Activated CD4-positive, alpha-beta T cell treated with anti-CD3 and anti-CD28 coated beads for 24 hours (primary cell): ENCODE data around the gene GALNTL6.
"Not testable (repeated sequence)": the region's sequence is repeated elsewhere in the genome, so short reads cannot be mapped to it uniquely, and the experiment has no call there.

Experiments
- DNase-seq, 2 donors: peaks; one replicate each; pipeline ENCODE4 v3.0.0-alpha.2; 2020; ENCODE audit warnings: low read depth in 2 of 2

The GALNTL6 gene

DNA sequence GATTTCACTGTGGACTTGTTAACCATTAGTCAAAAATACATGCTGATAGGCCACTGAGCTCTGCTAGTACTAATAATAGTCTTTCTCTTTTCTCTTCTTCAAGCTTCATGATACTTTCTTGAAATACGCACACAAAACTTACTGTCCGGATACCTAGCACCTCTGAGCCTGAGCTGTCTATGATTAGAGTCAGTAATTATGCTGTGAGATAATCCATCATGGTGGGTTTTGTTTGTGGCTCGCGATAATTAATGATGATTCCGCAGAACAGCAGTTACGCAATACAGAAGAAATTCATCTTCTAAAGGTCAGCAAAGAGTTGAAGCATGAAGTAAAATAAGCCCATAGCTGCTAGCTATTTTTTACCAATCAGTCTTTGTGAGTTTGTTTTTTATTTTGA lies 843.9 kb downstream of the GALNTL6 start:
- no peak for DNase-seq

DNA sequence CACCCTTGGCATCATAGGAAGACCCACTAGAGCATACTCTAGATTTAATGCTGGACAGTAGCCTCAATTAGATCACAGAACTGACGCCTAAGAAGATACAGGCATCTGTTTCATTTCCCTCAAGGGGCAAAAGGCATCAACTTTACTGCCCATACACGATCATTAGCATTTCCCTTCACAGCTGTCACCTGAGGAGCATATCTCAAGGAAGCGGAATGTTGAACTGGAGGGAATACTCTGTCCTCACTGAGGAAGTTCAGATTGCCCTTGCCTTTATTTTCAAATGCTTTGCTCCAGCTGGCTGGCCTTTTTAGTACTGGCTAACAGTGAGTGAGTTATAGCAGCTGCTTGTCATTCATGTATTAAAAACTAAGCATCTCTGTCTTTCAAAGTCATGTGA lies 847.0 kb downstream of the GALNTL6 start:
- DNase-seq = no peak

DNA sequence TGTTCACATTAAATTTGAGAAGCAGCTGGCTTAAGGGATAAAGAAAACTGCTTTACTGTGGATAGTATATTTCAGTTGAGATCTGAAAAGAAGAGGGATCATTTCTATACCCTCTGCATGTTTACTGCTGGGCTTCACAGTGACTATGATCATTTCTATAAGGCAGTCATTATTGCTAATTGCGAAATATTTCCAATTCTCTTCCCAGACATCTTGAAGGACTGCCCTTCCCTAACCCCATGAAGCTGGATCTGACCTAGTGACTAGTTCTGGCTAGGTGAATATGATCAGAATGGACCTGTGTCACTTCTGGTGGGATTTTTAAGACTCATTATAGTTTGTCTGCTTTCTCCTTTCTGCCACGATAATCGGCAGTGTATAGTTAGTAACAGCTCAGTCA lies 848.9 kb downstream of the GALNTL6 start:
- no peak for DNase-seq

DNA sequence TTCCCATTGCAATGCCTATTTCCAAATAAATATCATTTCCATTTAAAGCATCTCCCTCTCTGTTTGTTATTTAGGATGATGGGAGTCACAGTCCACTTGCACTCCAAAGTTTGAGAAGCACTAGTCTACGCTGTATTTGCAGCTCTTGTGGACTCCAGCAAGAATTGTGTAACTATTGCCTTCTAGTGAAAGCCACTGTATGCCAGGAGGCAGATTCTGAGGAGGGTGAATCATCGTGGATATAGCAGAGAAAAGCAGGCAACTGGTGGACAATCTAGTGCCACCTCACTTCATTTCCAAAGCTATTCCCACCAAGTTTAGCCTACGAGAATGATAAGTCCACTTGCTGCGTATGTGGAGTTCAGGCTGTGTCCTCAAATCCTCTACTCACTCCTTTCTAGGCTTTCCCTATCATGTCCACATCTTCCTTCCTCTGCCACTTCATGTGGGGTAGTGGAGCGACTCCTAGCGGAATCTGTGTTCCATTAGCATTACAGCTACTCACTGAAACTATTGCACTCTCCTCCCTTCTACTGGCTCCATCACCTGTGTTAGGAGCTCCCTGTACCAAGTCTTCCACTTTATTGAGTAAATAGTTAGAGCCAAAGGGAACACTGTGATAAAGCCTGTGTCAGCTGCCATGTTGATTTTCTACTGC lies 853.6 kb downstream of the GALNTL6 start:
- DNase-seq = no peak

DNA sequence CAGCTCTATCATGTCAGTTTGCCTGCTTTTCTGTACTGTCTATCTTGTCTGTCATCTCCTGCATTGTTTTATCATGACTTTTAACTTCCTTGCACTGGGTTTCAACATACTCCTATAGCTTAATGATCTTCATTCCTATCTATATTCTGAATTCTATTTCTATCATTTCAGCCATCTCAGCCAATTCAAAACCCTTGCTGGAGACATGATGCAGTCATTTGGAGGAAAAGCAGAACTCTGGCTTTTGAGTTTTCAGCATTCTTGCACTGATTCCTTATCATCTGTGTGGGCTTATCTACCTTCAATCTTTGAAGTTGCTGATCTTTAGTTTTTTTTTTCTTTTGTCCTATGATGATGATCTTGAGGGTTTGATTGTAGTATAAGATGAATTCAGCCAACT lies 861.6 kb downstream of the GALNTL6 start:
- no peak for DNase-seq

DNA sequence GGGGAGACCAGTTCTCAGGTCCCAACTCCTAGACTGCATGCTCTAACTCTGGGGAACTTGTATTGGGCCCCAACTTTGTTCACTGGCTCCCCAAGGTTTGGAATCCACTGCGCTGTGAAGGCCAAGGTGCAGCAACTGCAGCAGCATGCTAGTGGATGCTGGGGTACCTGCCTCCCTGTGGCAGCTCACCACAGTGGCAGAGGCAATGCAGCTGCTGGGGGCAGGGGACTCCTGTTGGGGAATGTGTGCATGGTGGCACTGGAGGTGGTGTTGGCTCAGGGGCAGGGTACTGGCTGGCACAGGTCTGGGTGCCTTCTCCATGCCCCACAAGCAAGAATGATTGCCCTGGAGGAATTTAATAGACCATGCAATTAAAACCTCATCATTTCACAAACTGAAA lies 862.0 kb downstream of the GALNTL6 start:
- DNase-seq = no peak

DNA sequence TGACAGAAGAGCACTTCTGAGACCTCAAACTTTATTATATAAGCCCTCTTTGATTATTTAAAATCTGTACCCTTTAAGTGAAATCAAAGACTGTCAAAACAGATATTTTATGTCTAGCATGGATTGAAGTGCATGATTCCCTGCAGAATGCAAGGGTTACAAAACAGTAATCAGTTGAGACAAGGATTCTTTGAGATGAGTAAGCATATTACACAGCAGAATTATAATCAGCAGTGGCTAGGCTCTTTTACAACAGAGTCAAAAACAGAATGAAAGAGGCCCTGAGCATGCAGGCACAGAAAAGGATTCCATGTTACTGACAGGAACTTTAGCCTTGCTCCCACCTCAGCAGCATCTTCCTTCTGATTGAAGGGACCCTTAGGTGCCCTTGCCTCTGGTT lies 867.5 kb downstream of the GALNTL6 start:
- DNase-seq = no peak

DNA sequence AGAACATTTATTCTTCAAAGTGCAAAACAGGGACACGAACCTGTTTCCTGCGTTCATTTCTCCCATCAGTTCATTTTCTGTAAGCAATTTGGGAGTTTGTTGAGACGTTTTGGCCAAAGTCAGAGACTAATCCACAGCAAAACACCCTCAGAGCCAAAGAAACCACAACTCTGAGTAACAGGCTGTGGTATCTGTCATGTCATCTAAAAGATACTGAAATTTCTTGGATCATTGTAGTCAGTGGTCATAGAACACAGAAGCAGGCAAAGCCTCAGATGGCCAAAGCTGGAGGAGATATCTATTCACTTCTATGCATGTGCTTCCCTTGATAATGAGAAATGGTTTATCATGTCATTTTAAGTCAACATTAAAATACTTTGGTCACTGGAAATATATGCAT lies 869.8 kb downstream of the GALNTL6 start:
- DNase-seq = no peak

DNA sequence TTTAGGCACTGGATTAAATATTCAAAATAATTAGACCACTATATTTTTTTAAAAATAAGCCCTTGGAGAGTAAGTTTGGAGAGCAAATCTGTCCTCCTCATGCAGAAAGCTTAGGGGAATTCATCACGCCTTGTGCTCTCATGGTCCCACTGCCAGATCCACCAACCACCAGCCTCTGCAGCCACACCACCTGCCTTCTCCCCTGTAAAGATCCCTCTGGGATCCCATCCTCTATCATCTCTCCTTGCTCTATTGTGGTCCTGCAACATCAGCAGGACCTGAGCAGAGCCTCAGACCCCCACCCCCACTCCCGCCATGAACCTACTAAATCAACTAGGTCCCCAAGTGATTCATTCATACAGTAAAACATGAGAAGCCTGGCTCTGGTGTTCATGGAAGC lies 872.8 kb downstream of the GALNTL6 start:
- DNase-seq = no peak

DNA sequence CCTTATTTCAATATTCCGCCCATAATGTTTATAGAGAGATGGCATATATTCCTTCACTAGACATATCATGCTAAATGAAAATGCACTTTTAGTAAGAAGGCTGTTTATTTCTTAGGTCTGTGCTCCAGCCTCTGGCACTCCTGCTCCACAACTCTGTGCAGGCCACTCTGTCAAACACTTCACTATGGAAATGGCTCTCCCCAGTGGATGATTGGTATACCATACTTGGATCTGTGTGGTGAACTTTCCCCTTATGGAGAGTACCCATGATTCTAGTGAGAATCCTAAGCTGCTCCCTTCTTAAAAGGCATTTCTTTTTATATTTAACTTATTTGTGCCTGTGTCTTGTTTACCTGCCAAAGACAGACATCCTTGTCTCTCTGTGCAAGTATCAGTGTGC lies 875.3 kb downstream of the GALNTL6 start:
- DNase-seq = no peak

DNA sequence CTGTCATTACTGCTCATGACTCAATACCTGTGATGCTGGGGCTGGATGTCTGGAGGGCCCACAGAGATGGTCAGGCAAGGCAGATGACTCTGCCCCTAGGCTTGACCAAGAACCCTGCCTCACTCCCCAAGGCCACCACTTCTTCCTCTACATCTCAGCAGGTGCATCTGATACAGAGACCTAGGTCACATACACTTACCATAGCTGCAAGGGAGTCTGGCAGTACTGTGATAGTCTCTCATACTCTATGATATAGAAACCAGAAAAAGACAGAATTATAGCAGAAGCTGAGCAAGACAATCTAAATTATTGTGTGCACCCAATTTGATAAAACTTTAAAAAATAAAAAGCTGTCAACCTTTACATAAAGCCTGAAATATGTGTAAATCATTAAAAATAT lies 878.3 kb downstream of the GALNTL6 start:
- DNase-seq = no peak

DNA sequence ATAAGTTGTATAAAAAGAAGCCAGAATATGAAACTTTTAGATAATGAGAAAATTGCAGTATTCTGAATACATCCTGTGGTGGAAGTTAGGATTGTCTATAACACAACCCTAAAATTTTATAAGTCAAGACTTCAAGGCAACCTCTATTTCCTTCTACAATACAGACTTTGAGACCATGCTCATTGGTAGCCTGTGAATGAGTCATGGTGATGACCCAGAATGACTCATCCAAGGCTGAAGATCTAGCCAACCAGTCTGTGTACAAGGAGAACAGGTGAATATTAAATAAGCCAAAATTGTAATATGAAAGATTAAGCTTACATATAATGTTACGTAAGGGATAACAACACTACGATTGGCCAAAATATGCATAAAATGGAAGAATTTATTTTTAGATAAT lies 879.5 kb downstream of the GALNTL6 start:
- DNase-seq = no peak

DNA sequence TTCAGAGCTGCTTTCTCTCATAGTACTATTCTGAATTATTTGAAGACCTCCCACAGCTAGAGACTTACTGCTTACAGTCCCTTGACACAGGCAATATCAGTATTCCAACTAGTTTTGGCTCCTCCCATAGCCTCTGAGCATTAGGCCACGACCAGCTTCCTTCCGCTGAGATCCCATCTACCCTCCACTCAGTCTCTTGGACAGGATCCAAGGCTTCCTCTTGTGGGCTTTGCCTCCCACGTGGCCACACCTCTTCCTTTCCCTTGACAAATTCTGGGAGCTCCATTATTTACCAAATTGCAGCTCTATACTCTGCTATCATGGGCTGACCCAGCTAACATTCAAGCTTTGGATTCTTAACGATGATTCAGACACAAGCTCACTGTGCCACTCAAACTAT lies 885.1 kb downstream of the GALNTL6 start:
- no peak for DNase-seq

DNA sequence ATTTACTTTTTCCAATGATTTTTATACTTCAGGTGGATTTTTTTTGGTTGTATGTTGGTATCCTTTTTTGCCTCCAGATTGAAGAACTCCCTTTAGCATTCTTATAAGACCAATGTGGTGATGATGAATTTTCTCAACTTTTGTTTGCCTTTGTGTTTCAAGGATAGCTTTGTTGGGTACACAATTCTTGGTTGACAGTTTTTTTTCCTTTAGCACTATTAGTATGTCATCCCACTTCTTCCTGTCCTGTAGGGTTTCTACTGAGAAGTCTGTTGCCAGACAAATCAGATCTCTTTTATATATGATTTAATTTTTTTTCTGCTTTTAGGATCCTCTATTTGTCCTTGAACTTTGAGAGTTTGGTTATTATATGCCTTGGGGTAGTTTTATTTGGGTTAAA lies 892.4 kb downstream of the GALNTL6 start:
- no peak for DNase-seq

DNA sequence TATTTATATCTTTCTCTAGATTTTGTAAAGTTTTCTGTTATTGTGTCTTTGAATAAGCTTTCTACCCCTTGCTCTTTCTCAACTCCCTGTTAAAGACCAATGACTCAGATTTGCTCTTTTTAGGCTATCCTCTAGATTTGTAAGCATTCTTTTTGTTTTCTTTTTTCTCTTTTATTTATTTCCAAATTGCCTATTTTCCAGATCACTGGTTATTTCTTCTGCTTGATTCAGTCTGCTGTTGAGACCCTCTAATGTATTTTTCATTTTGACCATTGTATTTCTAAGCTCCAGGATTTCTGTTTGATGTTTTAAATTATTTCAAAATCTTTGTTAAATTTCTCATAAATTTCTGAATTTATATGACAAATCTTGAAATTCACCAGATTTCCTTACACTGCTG lies 892.8 kb downstream of the GALNTL6 start:
- DNase-seq = no peak

DNA sequence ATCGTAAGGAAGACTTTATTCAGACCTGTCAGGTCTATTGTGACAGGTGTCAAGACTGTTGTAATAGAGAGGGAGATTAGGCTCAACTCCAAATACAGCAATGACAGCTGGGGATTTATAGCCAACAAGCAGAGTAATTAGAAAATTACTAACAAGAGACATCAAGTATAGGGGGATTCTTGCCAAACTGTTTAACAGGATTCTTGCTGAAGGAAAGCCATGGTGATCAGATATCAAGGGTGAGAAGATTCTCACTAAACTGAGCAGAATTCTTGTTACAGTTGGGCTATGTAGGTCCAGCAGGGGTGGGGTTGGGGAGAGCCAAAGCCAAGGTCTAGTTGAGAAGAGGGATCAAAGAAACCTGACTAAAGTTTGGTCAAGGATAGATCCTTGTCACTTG lies 894.4 kb downstream of the GALNTL6 start:
- no peak for DNase-seq

DNA sequence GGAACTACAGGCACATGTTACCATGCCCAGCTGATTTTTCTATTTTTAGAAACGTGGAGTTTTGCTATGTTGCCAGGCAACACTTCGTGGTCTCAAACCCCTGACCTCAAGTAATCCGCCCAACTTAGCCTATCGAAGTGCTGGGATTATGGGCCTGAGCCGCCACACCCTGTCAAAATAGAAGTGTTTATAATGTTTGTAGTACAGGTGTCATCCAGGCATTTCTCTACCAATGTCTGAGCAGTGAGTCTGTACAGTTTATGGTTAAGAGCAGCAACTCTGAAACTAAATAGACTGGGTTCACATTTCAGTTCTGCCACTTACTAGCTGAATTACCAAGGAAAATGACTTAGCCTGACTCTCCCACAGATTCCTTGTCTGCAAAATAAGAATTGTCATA lies 895.0 kb downstream of the GALNTL6 start:
- DNase-seq = no peak

DNA sequence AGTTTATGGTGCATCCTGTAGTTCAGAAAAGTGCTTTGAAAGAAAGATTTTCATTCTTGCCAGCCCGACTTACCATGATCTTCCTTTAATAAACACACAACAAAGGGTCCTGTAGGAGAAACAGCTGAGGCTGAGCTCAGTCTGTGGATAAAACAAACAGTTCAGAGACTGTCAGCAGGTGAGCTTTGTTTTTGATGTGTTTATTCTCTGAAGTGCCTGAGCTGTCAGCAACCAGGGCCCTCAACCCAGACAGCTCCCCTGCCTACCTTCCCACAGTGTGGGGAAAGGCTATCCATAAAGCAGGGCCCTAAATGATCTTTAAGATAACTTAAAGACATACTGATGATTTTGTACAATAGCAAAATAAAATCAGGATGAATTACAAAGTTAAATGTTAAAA lies 896.2 kb downstream of the GALNTL6 start:
- no peak for DNase-seq

DNA sequence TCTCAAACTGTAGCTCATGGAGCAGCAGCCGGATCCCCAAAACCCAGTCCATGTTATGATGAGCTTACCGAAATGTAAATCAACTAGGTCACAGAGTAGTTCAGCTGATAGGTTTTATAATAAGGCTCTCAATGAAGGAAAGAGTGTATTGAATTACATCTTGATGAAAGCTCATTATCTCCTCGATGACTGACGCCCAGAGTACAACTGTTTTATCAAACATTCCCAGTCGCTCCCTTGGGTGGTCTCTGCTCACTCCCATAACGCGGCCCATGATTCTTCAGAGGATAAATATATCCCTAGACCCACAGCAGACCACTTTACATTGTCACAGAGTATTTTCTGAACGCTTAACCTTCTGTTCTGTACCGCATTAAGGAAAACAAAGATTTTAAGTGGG lies 903.1 kb downstream of the GALNTL6 start:
- DNase-seq = no peak

DNA sequence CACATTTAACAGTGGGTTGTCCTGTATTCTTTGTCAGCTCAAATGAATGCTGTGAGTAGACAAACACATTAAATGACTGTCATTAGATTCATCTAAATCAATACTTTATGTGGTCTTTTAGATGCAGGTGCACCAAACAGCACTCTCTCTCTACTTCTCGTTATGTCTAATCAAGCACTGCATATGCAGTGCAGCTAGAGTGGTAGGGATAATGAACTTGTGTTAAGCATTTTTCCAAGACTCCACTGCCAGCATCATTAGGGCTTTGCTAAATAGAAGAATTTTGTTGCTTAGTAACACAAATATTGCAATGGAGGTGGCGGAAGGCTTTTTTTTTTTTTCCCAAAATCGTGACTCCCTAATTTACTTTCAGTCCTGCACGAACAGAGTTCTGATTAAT lies 908.5 kb downstream of the GALNTL6 start:
- DNase-seq = no peak

DNA sequence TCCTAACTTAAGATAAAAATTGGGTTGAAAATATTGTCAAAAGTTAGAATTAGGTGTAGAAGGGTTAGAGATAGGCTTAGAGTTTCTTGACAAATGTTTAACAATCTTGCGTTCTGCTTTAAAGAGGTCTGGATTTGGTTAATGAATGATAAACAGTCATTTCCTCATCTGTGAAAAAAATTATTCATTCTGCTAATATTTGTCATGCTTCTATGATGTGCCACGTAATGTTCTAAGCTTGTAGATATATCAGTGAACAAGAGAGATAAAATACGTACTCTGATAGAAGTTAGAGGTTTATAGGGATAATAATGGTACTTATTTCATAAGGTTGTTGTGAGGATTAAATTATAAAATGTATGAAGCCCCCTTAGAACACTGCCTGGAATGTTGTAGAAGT lies 912.4 kb downstream of the GALNTL6 start:
- no peak for DNase-seq

DNA sequence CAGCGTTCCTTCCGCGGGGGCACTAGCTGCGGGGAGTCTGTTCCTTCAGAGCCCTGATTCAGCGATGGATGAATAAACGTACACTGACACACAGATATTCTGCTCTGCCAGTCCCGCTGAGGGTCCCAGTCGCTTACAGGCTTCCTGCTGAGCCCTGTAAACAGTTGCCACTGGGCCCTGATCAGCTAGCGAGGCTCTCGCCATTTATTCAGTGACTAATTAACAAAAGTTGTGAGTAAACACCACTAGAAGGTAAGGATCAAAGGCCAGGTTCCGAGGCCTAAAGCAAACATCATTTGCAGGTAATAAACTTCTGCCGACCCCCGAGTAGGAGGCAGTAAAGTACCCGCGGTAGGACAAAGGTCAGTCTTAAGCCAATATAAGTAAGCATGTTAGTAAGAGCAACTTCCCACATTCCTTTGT lies 912.8 kb downstream of the GALNTL6 start:
- no peak for DNase-seq

DNA sequence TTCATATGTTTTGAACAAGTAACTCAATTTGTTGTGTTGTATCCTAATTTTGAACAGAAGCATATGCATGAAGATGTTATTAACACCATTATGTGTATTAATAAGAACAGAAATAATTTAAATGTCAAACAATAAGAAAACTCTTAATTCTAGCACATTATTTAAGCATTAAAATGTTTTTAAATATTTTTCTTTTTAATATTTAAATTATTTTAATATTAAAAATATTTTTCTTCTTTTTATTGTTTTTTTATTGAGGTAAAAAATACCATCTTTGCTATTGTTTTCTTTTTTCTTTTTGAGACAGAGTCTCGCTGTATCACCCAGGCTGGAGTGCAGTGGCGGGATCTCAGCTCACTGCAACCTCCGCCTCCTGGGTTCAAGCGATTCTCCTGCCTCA lies 914.4 kb downstream of the GALNTL6 start:
- no peak for DNase-seq

DNA sequence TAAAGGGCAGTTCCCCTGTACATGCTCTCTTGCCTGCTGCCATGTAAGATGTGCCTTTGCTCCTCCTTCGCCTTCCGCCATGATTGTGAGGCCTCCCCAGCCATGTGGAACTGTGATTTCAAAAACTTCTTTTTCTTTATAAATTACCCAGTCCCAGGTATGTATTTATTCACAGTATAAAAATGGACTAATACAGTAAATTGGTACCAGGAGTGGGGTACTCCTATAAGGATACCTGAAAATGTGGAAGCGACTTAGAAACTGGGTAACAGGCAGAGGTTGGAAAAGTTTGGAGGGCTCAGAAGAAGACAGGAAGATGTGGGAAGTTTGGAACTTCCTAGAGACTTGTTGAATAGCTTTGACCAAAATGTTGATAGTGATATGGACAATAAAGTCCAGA lies 920.4 kb downstream of the GALNTL6 start:
- not testable (repeated sequence) for DNase-seq

DNA sequence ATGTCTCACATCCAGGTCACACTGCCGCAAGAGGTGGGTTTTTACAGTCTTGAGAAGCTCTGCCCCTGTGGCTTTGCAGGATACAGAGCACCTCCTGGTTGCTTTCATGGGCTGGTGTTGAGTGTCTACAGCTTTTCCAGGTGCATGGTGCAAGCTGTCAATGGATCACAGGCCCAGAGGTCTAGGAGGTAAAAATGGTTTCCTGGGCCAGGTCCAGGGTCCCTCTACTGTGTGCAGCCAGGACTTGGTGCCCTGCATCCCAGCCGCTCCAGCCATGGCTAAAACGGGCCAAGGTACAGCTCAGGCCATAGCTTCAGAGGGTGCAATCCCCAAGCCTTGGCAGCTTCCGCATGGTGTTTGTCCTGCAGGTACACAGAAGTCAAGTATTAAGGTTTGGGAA lies 921.4 kb downstream of the GALNTL6 start:
- no peak for DNase-seq
